K562 (cell line): ENCODE data around the gene NACC1. TPM values are rescaled to one million over a fixed set of nuclear protein-coding genes. Genes with fewer than 3 reads are reported as not detected.

Experiments
- BCOR ChIP-seq: fragments of 450-650 bp; IDR thresholded peaks from 2 replicates; pipeline ENCODE4 v1.6.1; 2016
- EP400 ChIP-seq: fragments of 450-650 bp; IDR thresholded peaks from 2 replicates; pipeline ENCODE4 v1.6.1; 2017; ENCODE audit warnings: antibody characterized with exemption, mild to moderate bottlenecking, moderate library complexity
- GTF2A2 ChIP-seq: IDR thresholded peaks from 2 replicates; pipeline ENCODE4 v1.6.1; 2016; ENCODE audit warnings: mild to moderate bottlenecking, missing genetic modification characterization, missing compliant biosample characterization
- HDAC2 ChIP-seq: fragments of 450-650 bp; IDR thresholded peaks from 2 replicates; pipeline ENCODE4 v1.6.1; 2016; ENCODE audit warnings: mild to moderate bottlenecking
- KLF10 ChIP-seq: fragments of 250-450 bp; sonication (Bioruptor Pico); IDR thresholded peaks from 2 replicates; pipeline ENCODE4 v1.6.1; 2021; ENCODE audit warnings: matching md5 sums
- MBD2 ChIP-seq: sonication (generic); IDR thresholded peaks from 2 replicates; pipeline ENCODE4 v1.6.1; 2016; ENCODE audit warnings: low read depth, borderline replicate concordance
- POLR2B ChIP-seq: fragments of 450-650 bp; IDR thresholded peaks from 2 replicates; pipeline ENCODE4 v1.6.1; 2018; ENCODE audit warnings: low read depth; ENCODE audit not compliant: partially characterized antibody
- PYGO2 ChIP-seq: fragments of 450-650 bp; IDR thresholded peaks from 2 replicates; pipeline ENCODE4 v1.6.1; 2016; ENCODE audit warnings: mild to moderate bottlenecking, missing genetic modification characterization, moderate library complexity, missing compliant biosample characterization
- RBFOX2 ChIP-seq: fragments of 200-400 bp; formaldehyde crosslinking; IDR thresholded peaks from 2 replicates; pipeline ENCODE4 v1.6.1; 2017; ENCODE audit warnings: low read depth, mild to moderate bottlenecking, low read length, moderate library complexity
- STAT5B ChIP-seq: fragments of 250-450 bp; sonication (Bioruptor Pico); IDR thresholded peaks from 2 replicates; pipeline ENCODE4 v1.8.0; 2021; ENCODE audit warnings: mild to moderate bottlenecking, inconsistent platforms
- TAF15 ChIP-seq: fragments of 200-400 bp; formaldehyde crosslinking; IDR thresholded peaks from 2 replicates; pipeline ENCODE4 v1.6.1; 2017; ENCODE audit warnings: mild to moderate bottlenecking, low read depth, low read length, moderate library complexity
- TBP ChIP-seq: optimal IDR thresholded peaks from 2 replicates; pipeline ENCODE3; 2011; ENCODE audit warnings: low read depth, low read length, improper control_type of control experiment
- ZNF212 ChIP-seq: fragments of 450-650 bp; formaldehyde crosslinking; IDR thresholded peaks from 2 replicates; pipeline ENCODE4 v1.4.0; 2020; ENCODE audit warnings: mild to moderate bottlenecking
- ZNF224 ChIP-seq: sonication (generic); formaldehyde crosslinking; IDR thresholded peaks from 2 replicates; pipeline ENCODE4 v1.8.0; 2022; ENCODE audit warnings: mild to moderate bottlenecking, missing genetic modification reagents
- ZNF696 ChIP-seq: fragments of 250-450 bp; sonication (Bioruptor Pico); conservative IDR thresholded peaks from 2 replicates; pipeline ENCODE4 v1.4.0; 2020; ENCODE audit warnings: mild to moderate bottlenecking, moderate library complexity
- ZNF75A ChIP-seq: fragments of 450-650 bp; formaldehyde crosslinking; IDR thresholded peaks from 2 replicates; pipeline ENCODE4 v1.4.0; 2020; ENCODE audit warnings: mild to moderate bottlenecking
- ZNF76 ChIP-seq: fragments of 250-450 bp; sonication (Bioruptor Pico); IDR thresholded peaks from 2 replicates; pipeline ENCODE4 v1.4.0; 2020; ENCODE audit warnings: mild to moderate bottlenecking, moderate library complexity, borderline replicate concordance
- polyA plus RNA-seq, 8 experiments: library from polyadenylated mRNA; depleted of rRNA in 4 of 8; stranded (reverse) in 5 of 8; unstranded in 3 of 8; fragments of >200 nt; fragmentation: Nextera tagmentation in 2 of 8; fragmentation: Illumina TruSeq in 1 of 8; extraction: Ambion mirVana in 2 of 8; extraction: Trizol in 1 of 8; gene quantifications; 2 replicates each; pipeline versions ENCODE4 v1.2.1 to v1.2.3, GENCODE V29; 2011 to 2014; ENCODE audit warnings: inconsistent platforms in 1 of 8, missing spikeins in 1 of 8
- total RNA-seq, 7 experiments: library from RNA; depleted of rRNA in 6 of 7; stranded (reverse); fragments of >200 nt in 6 of 7; fragmentation: Illumina TruSeq in 2 of 7; extraction: Trizol in 2 of 7; gene quantifications; 2 replicates each; pipeline versions ENCODE4 v1.2.1 to v1.2.3, GENCODE V29; 2011 to 2021; ENCODE audit warnings: low replicate concordance in 1 of 7
- TF ChIP-seq, protein P1 (sequence below): sonication (generic); formaldehyde crosslinking; IDR thresholded peaks from 2 replicates; pipeline ENCODE4 v1.8.0; 2023; ENCODE audit warnings: mild to moderate bottlenecking, missing genetic modification reagents
- TF ChIP-seq, protein P2 (sequence below), 3 experiments: fragments of 200-800 bp in 1 of 3; sonication (Bioruptor generic) in 1 of 3; sonication (generic) in 1 of 3; formaldehyde crosslinking in 1 of 3; IDR thresholded peaks; 2 replicates each; pipeline versions ENCODE4 v1.6.1 to v1.8.0; 2016 to 2022; ENCODE audit warnings: mild to moderate bottlenecking in 2 of 3, missing compliant biosample characterization in 2 of 3, missing genetic modification characterization in 2 of 3, missing genetic modification reagents in 1 of 3
- TF ChIP-seq, protein P3 (sequence below): sonication (generic); formaldehyde crosslinking; IDR thresholded peaks from 2 replicates; pipeline ENCODE4 v1.8.0; 2023; ENCODE audit warnings: mild to moderate bottlenecking, missing genetic modification reagents
- TF ChIP-seq, protein P4 (sequence below): sonication (generic); formaldehyde crosslinking; IDR thresholded peaks from 2 replicates; pipeline ENCODE4 v1.8.1; 2023; ENCODE audit warnings: mild to moderate bottlenecking, missing genetic modification reagents, moderate library complexity
- TF ChIP-seq, protein P5 (sequence below): fragments of 250-450 bp; sonication (Bioruptor Pico); IDR thresholded peaks from 2 replicates; pipeline ENCODE4 v1.9.0; 2021; ENCODE audit warnings: mild to moderate bottlenecking

Gene NACC1
- total and polyA plus RNA-seq, 9 of the 15 experiments (the other 6 are each of a cell fraction or from before 2014, with no cell fraction given): 0.04 to 96.6 (median 25.8) TPM

DNA sequence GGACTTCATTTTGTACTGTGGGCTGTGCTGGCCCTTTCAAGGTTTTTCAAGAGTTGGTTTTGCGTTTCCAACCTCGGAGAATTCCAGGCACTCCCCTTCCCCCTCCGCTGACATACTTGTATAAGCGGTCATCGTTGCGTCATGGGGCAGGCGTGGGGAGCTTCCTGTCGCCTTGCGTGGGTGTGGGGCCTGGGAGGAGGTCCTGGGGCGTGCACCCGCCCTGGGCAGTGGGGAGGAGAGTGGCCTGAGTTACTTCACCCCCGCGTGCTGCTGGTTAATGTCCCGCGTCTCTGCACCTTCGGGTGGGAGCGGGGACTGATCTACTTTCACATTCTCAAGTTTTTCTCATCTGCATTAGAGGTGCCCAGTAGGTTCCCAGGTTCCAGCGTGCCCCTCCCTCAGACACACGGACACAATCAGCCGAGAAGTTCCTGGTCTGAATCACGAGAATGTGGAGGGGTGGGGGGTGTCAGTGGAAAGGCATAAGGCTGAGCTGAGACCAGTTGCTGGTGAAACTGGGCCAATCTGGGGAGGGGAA is 36.2 kb downstream of the NACC1 start (continued):
- TF ChIP-seq, protein P1, sequence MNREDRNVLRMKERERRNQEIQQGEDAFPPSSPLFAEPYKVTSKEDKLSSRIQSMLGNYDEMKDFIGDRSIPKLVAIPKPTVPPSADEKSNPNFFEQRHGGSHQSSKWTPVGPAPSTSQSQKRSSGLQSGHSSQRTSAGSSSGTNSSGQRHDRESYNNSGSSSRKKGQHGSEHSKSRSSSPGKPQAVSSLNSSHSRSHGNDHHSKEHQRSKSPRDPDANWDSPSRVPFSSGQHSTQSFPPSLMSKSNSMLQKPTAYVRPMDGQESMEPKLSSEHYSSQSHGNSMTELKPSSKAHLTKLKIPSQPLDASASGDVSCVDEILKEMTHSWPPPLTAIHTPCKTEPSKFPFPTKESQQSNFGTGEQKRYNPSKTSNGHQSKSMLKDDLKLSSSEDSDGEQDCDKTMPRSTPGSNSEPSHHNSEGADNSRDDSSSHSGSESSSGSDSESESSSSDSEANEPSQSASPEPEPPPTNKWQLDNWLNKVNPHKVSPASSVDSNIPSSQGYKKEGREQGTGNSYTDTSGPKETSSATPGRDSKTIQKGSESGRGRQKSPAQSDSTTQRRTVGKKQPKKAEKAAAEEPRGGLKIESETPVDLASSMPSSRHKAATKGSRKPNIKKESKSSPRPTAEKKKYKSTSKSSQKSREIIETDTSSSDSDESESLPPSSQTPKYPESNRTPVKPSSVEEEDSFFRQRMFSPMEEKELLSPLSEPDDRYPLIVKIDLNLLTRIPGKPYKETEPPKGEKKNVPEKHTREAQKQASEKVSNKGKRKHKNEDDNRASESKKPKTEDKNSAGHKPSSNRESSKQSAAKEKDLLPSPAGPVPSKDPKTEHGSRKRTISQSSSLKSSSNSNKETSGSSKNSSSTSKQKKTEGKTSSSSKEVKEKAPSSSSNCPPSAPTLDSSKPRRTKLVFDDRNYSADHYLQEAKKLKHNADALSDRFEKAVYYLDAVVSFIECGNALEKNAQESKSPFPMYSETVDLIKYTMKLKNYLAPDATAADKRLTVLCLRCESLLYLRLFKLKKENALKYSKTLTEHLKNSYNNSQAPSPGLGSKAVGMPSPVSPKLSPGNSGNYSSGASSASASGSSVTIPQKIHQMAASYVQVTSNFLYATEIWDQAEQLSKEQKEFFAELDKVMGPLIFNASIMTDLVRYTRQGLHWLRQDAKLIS: peak; percentile 86
- TF ChIP-seq PYGO2 (tag) (no peak), STAT5B (CRISPR knock-in tag) (no peak), ZNF696 (no peak), ZNF76 (CRISPR knock-in tag) (no peak), POLR2B (peak; percentile 45), GTF2A2 (tag) (no peak), ZNF212 (CRISPR knock-in tag) (no peak), MBD2 (peak; percentile 46; the same call in 1 of the 2 replicates), KLF10 (no peak), EP400 (peak; percentile 62; the same call in 1 of the 2 replicates), TBP (no peak), RBFOX2 (peak; percentile 56), BCOR (0 out of 2 replicates have a peak, but pooled peaks have one; percentile 30), HDAC2 (peak; percentile 57), ZNF75A (no peak), TAF15 (no peak), ZNF224 (no peak)
- TF ChIP-seq, protein P2, sequence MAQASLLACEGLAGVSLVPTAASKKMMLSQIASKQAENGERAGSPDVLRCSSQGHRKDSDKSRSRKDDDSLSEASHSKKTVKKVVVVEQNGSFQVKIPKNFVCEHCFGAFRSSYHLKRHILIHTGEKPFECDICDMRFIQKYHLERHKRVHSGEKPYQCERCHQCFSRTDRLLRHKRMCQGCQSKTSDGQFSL (CRISPR knock-in tag; IDR thresholded peaks at IDR 0.05): peak; percentile 71
- TF ChIP-seq, protein P2 (tag; IDR thresholded peaks at IDR 0.05): no peak
- TF ChIP-seq, protein P3, sequence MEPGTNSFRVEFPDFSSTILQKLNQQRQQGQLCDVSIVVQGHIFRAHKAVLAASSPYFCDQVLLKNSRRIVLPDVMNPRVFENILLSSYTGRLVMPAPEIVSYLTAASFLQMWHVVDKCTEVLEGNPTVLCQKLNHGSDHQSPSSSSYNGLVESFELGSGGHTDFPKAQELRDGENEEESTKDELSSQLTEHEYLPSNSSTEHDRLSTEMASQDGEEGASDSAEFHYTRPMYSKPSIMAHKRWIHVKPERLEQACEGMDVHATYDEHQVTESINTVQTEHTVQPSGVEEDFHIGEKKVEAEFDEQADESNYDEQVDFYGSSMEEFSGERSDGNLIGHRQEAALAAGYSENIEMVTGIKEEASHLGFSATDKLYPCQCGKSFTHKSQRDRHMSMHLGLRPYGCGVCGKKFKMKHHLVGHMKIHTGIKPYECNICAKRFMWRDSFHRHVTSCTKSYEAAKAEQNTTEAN (CRISPR knock-in tag): no peak
- TF ChIP-seq, protein P4, sequence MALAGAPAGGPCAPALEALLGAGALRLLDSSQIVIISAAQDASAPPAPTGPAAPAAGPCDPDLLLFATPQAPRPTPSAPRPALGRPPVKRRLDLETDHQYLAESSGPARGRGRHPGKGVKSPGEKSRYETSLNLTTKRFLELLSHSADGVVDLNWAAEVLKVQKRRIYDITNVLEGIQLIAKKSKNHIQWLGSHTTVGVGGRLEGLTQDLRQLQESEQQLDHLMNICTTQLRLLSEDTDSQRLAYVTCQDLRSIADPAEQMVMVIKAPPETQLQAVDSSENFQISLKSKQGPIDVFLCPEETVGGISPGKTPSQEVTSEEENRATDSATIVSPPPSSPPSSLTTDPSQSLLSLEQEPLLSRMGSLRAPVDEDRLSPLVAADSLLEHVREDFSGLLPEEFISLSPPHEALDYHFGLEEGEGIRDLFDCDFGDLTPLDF (CRISPR knock-in tag): peak; percentile 1; the same call in 1 of the 2 replicates
- TF ChIP-seq, protein P5, sequence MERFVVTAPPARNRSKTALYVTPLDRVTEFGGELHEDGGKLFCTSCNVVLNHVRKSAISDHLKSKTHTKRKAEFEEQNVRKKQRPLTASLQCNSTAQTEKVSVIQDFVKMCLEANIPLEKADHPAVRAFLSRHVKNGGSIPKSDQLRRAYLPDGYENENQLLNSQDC (CRISPR knock-in tag): no peak
